ENCODE measurements around the gene JARID2. TPM values are rescaled to one million over a fixed set of nuclear protein-coding genes. Genes with fewer than 3 reads are reported as not detected.

JARID2 gene
- total RNA-seq, 1 donor from 2014 or later: 38.9 TPM

- H3K36me3 Mint-ChIP-seq: peaks cover 42% of the 10 kb centered on the region
- Histone ChIP-seq H3K27ac (no peak overlapping the region), H3K4me1 (no peaks in the 10 kb centered on the region), H3F3A (ENCODE audit: low read depth) (no peaks in the 10 kb centered on the region), H3K36me3 (peaks cover 3% of the 10 kb centered on the region), H4K20me1 (ENCODE audit: low read depth) (peaks cover 26% of the 10 kb centered on the region), H3K4me2 (no peak overlapping the region), H3K9ac (no peak overlapping the region), H3K9me3 (ENCODE audit: low read depth) (no peaks in the 10 kb centered on the region), H3K79me2 (ENCODE audit: low read depth) (peaks cover 84% of the 10 kb centered on the region), H3K27me3 (no peaks in the 10 kb centered on the region), H3K4me3 (no peak overlapping the region), H2AFZ (replicated peaks) (no peak overlapping the region)
- H3K4me3 Mint-ChIP-seq: no peak overlapping the region
- TF ChIP-seq EZH2phosphoT487 (IDR thresholded peaks at IDR 0.05) (no peak), CTCF (IDR thresholded peaks at IDR 0.05) (no peak), EZH2 (IDR thresholded peaks at IDR 0.05) (no peak)
- H3K27ac Mint-ChIP-seq: no peak overlapping the region
- H3K27me3 Mint-ChIP-seq (ENCODE audit: insufficient read depth, low read depth): peaks cover 5% of the 10 kb centered on the region
- peaks cover 3% of the 10 kb centered on the region for H3K9me3 Mint-ChIP-seq
- DNase-seq (ENCODE audit: low spot score): no peak
- peaks cover 9% of the 10 kb centered on the region for H3K4me1 Mint-ChIP-seq
Observed at GRCh38 chr6:15475261-15475660, 229.4 kb downstream of the JARID2 start.

- H3K27me3 ChIP-seq: no peaks in the 10 kb centered on the region
- H3K27ac Mint-ChIP-seq: no peak overlapping the region
- TF ChIP-seq EZH2phosphoT487 (IDR thresholded peaks at IDR 0.05) (no peak), CTCF (IDR thresholded peaks at IDR 0.05) (no peak), EZH2 (IDR thresholded peaks at IDR 0.05) (no peak)
- peaks cover 3% of the 10 kb centered on the region for H3K36me3 ChIP-seq
- H3K27me3 Mint-ChIP-seq (ENCODE audit: insufficient read depth, low read depth): peaks cover 5% of the 10 kb centered on the region
- peaks cover 86% of the 10 kb centered on the region for H3K79me2 ChIP-seq (ENCODE audit: low read depth)
- H3K9me3 ChIP-seq (ENCODE audit: low read depth): no peaks in the 10 kb centered on the region
- no peak overlapping the region for H3K4me2 ChIP-seq
- H3K9ac ChIP-seq: no peak overlapping the region
- H3K4me1 ChIP-seq: peaks cover 4% of the 10 kb centered on the region
- no peak for DNase-seq (ENCODE audit: low spot score)
- H2AFZ ChIP-seq (replicated peaks): no peak overlapping the region
- H3K4me1 Mint-ChIP-seq: peaks cover 13% of the 10 kb centered on the region
- no peaks in the 10 kb centered on the region for H3F3A ChIP-seq (ENCODE audit: low read depth)
- peaks cover 29% of the 10 kb centered on the region for H4K20me1 ChIP-seq (ENCODE audit: low read depth)
- peaks cover 42% of the 10 kb centered on the region for H3K36me3 Mint-ChIP-seq
- no peak overlapping the region for H3K27ac ChIP-seq
- no peak overlapping the region for H3K4me3 ChIP-seq
- peaks cover 3% of the 10 kb centered on the region for H3K9me3 Mint-ChIP-seq
- H3K4me3 Mint-ChIP-seq: no peak overlapping the region
Observed at GRCh38 chr6:15475872-15476271, 230.0 kb downstream of the JARID2 start.

- H4K20me1 ChIP-seq (ENCODE audit: low read depth): peaks cover 31% of the 10 kb centered on the region
- H3K9ac ChIP-seq: no peak overlapping the region
- TF ChIP-seq EZH2 (IDR thresholded peaks at IDR 0.05) (no peak), CTCF (IDR thresholded peaks at IDR 0.05) (no peak), EZH2phosphoT487 (IDR thresholded peaks at IDR 0.05) (no peak)
- no peak overlapping the region for H3K27ac ChIP-seq
- DNase-seq (ENCODE audit: low spot score): no peak
- no peak overlapping the region for H3K4me3 Mint-ChIP-seq
- no peaks in the 10 kb centered on the region for H3F3A ChIP-seq (ENCODE audit: low read depth)
- no peak overlapping the region for H3K4me2 ChIP-seq
- H3K4me1 Mint-ChIP-seq: peaks cover 13% of the 10 kb centered on the region
- H3K9me3 ChIP-seq (ENCODE audit: low read depth): no peaks in the 10 kb centered on the region
- no peak overlapping the region for H2AFZ ChIP-seq (replicated peaks)
- H3K27me3 Mint-ChIP-seq (ENCODE audit: insufficient read depth, low read depth): peaks cover 5% of the 10 kb centered on the region
- peaks cover 3% of the 10 kb centered on the region for H3K9me3 Mint-ChIP-seq
- H3K4me1 ChIP-seq: peaks cover 11% of the 10 kb centered on the region
- H3K4me3 ChIP-seq: no peak overlapping the region
- H3K36me3 ChIP-seq: peaks cover 3% of the 10 kb centered on the region
- H3K36me3 Mint-ChIP-seq: peaks cover 43% of the 10 kb centered on the region
- no peaks in the 10 kb centered on the region for H3K27me3 ChIP-seq
- peaks cover 86% of the 10 kb centered on the region for H3K79me2 ChIP-seq (ENCODE audit: low read depth)
- no peak overlapping the region for H3K27ac Mint-ChIP-seq
Observed at GRCh38 chr6:15476631-15477380, 230.9 kb downstream of the JARID2 start.
